Esophagus muscularis mucosa (tissue), 2 donors: Measurements from ENCODE around the gene AGPAT1.

Experiments
- POLR2A ChIP-seq: fragments of 450-650 bp; IDR thresholded peaks from one replicate; pipeline ENCODE4 v1.6.1; 2017; ENCODE audit warnings: antibody characterized with exemption, moderate library complexity, mild to moderate bottlenecking, low read depth
- POLR2AphosphoS5 ChIP-seq, 2 donors: sonication (generic); formaldehyde crosslinking; IDR thresholded peaks; one replicate each; pipeline ENCODE4 v1.6.1; 2017; ENCODE audit warnings: antibody characterized with exemption in 2 of 2

GRCh38 chr6:32133786-32134185, 42.1 kb downstream of the AGPAT1 start:
- TF ChIP-seq POLR2AphosphoS5 (IDR thresholded peaks at IDR 0.05) (no peak), POLR2A (no peak)
